A549 (cell line): ENCODE data around the gene OR4F6.
"Not testable (repeated sequence)": the region's sequence is repeated elsewhere in the genome, so short reads cannot be mapped to it uniquely, and the experiment has no call there.

Source experiments
- CEBPB ChIP-seq, 2 experiments: fragments of >200 bp in 1 of 2; sonication (Bioruptor Twin) in 1 of 2; formaldehyde crosslinking in 1 of 2; IDR thresholded peaks; 2 replicates each; pipeline ENCODE4 v1.6.1; 2012 to 2016
- EHMT2 ChIP-seq: fragments of 200-600 bp; sonication (generic); IDR thresholded peaks from 2 replicates; pipeline ENCODE4 v1.6.1; 2016; ENCODE audit warnings: antibody characterized with exemption, low read depth, mild to moderate bottlenecking, moderate library complexity
- EP300 ChIP-seq, 2 experiments: fragments of >200 bp; sonication (Bioruptor Twin); formaldehyde crosslinking; IDR thresholded peaks; 2 replicates in 1 of 2; 3 replicates in 1 of 2; pipeline ENCODE4 v1.6.1; 2016 to 2017
- HDAC2 ChIP-seq: fragments of 200-600 bp; sonication (generic); IDR thresholded peaks from 2 replicates; pipeline ENCODE4 v1.6.1; 2016
- JUN ChIP-seq, 2 experiments: fragments of >200 bp; sonication (Bioruptor Twin); formaldehyde crosslinking; IDR thresholded peaks; 2 replicates in 1 of 2; 3 replicates in 1 of 2; pipeline ENCODE4 v1.6.1; 2016 to 2017
- MAX ChIP-seq: IDR thresholded peaks from 2 replicates; pipeline ENCODE4 v1.6.1; 2012
- POLR2A ChIP-seq: IDR thresholded peaks from 2 replicates; pipeline ENCODE4 v1.6.1; 2012; ENCODE audit warnings: mild to moderate bottlenecking, low read length
- POLR2AphosphoS2 ChIP-seq: conservative IDR thresholded peaks from 2 replicates; pipeline ENCODE4 v1.6.1; 2012; ENCODE audit warnings: low read length, improper control_type of control experiment, inconsistent platforms
- RAD21 ChIP-seq, 2 experiments: fragments of >200 bp in 1 of 2; sonication (Bioruptor Twin) in 1 of 2; formaldehyde crosslinking in 1 of 2; IDR thresholded peaks in 1 of 2; conservative IDR thresholded peaks in 1 of 2; 2 replicates in 1 of 2; 3 replicates in 1 of 2; pipeline ENCODE4 v1.6.1; 2012 to 2018; ENCODE audit warnings: inconsistent platforms in 1 of 2
- RARB ChIP-seq: fragments of 250-450 bp; sonication (Bioruptor Pico); IDR thresholded peaks from 2 replicates; pipeline ENCODE4 v1.8.0; 2021; ENCODE audit warnings: mild to moderate bottlenecking, moderate library complexity
- TP53 ChIP-seq: fragments of 250-450 bp; sonication (Bioruptor Pico); IDR thresholded peaks from 2 replicates; pipeline ENCODE4 v1.5.0; 2021; ENCODE audit warnings: mild to moderate bottlenecking, moderate library complexity
- ZNF302 ChIP-seq: fragments of 250-450 bp; sonication (Bioruptor Pico); IDR thresholded peaks from 2 replicates; pipeline ENCODE4 v1.9.0; 2021; ENCODE audit warnings: inconsistent platforms, mild to moderate bottlenecking, moderate library complexity
- TF ChIP-seq, protein P1 (sequence below): fragments of >200 bp; sonication (Bioruptor Twin); formaldehyde crosslinking; IDR thresholded peaks from 3 replicates; pipeline ENCODE4 v1.5.1; 2016
- TF ChIP-seq, protein P2 (sequence below): IDR thresholded peaks from 2 replicates; pipeline ENCODE4 v1.6.1; 2012

DNA sequence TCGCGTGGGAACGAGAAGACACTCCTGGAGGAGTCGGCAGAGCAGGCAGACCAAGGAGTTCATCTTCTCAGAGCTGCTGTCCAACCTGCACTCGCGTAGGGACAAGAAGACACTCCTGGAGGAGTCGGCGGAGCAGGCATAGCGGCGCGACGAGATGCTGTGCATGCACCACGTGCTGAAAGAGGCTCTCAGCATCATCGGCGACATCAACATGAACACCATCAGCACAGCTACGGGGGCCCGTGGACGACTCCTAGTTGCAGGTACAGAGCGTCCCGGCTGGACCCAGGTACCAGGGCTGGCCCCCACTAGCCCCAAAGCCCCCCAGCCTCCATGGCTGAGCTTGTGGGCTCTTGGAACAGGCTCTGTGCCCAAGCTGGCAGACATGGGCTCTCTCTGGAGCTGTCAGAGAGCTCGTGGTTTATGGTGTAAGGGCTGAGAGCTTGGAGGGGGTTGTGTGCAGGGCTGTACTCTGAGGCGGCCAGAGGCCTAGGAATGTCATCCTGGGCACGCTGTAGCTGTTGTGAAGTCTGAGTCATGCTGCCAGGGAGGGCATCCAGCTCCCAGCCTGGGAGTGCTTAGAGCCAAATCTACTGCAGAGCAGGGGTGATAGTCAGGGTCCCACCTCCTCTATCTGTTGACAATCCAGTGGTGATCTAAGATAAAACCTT lies 38.5 kb upstream of the OR4F6 start:
- TF ChIP-seq JUN (IDR thresholded peaks at IDR 0.05); HDAC2; POLR2AphosphoS2; ZNF302 (CRISPR knock-in tag); POLR2A; EP300 (IDR thresholded peaks at IDR 0.05); RAD21 (conservative IDR thresholded peaks at IDR 0.05 in 1 of 2, IDR thresholded peaks at IDR 0.05 in 1 of 2); RARB (CRISPR knock-in tag); TP53 (CRISPR knock-in tag); MAX; CEBPB (IDR thresholded peaks at IDR 0.05); EHMT2: not testable (repeated sequence)
- TF ChIP-seq, protein P1, sequence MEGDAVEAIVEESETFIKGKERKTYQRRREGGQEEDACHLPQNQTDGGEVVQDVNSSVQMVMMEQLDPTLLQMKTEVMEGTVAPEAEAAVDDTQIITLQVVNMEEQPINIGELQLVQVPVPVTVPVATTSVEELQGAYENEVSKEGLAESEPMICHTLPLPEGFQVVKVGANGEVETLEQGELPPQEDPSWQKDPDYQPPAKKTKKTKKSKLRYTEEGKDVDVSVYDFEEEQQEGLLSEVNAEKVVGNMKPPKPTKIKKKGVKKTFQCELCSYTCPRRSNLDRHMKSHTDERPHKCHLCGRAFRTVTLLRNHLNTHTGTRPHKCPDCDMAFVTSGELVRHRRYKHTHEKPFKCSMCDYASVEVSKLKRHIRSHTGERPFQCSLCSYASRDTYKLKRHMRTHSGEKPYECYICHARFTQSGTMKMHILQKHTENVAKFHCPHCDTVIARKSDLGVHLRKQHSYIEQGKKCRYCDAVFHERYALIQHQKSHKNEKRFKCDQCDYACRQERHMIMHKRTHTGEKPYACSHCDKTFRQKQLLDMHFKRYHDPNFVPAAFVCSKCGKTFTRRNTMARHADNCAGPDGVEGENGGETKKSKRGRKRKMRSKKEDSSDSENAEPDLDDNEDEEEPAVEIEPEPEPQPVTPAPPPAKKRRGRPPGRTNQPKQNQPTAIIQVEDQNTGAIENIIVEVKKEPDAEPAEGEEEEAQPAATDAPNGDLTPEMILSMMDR = not testable (repeated sequence)
- TF ChIP-seq, protein P2, sequence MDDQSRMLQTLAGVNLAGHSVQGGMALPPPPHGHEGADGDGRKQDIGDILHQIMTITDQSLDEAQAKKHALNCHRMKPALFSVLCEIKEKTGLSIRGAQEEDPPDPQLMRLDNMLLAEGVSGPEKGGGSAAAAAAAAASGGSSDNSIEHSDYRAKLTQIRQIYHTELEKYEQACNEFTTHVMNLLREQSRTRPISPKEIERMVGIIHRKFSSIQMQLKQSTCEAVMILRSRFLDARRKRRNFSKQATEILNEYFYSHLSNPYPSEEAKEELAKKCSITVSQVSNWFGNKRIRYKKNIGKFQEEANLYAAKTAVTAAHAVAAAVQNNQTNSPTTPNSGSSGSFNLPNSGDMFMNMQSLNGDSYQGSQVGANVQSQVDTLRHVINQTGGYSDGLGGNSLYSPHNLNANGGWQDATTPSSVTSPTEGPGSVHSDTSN = not testable (repeated sequence)
